ENCODE data around the gene TMOD2.

TMOD2 gene

DNA sequence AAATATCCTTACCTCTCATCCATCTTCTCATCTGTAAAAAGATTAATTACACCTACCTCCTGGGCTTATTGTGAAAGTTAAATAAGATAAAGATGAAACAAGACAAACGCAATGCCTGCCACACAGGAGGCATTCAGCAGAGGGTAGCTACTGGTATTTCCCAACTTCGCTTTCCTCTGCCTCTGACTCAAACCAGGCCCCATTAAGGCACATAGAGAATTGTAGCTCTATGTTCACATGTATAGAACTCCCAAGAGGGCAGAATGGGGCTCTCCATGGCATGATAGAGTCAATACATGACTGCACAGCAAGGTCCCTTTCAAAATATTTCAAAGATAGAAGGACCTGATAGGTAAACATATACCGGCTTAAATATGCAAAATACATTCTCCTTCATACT is 15.3 kb upstream of the TMOD2 start:
- DNase-seq (ENCODE audit: low read depth), result no peak

GRCh38 chr15:51736751-51737521 is 14.5 kb upstream of the TMOD2 start:
- DNase-seq (ENCODE audit: low read depth), result peak; percentile 19

GRCh38 chr15:51737522-51738305 is 13.7 kb upstream of the TMOD2 start, which contains the start of gene LYSMD2:
Gene LYSMD2, minus strand, starts transcription at chr15:51737655. Its CDS starts 33 bp downstream, at chr15:51737622.
- peak; percentile 36 for DNase-seq (ENCODE audit: low read depth)

GRCh38 chr15:51738553-51738952 is 12.8 kb upstream of the TMOD2 start:
- no peak for DNase-seq (ENCODE audit: low read depth)

GRCh38 chr15:51739061-51739712 is 12.2 kb upstream of the TMOD2 start:
- no peak for DNase-seq (ENCODE audit: low read depth)

GRCh38 chr15:51749307-51749706 is 2.1 kb upstream of the TMOD2 start:
- no peak for DNase-seq (ENCODE audit: low read depth)

DNA sequence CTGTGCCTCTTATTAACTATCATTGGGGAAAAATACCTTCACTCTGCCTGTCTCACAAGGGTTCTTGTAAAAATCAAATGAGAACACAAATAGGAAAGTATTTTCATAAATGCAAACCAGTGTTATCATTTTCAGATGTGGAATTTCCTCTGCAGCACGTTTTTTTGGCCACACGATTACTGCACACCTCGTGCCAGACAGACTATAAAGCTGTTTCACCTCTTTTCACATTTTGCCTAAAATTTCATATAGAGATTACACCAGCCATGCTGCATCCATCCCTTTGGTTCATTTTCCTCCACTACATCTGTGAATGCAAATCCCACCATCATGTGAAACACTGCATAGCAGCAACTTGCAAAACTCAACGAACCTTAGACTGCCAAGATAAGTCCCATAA is 1.2 kb upstream of the TMOD2 start:
- no peak for DNase-seq (ENCODE audit: low read depth)

DNA sequence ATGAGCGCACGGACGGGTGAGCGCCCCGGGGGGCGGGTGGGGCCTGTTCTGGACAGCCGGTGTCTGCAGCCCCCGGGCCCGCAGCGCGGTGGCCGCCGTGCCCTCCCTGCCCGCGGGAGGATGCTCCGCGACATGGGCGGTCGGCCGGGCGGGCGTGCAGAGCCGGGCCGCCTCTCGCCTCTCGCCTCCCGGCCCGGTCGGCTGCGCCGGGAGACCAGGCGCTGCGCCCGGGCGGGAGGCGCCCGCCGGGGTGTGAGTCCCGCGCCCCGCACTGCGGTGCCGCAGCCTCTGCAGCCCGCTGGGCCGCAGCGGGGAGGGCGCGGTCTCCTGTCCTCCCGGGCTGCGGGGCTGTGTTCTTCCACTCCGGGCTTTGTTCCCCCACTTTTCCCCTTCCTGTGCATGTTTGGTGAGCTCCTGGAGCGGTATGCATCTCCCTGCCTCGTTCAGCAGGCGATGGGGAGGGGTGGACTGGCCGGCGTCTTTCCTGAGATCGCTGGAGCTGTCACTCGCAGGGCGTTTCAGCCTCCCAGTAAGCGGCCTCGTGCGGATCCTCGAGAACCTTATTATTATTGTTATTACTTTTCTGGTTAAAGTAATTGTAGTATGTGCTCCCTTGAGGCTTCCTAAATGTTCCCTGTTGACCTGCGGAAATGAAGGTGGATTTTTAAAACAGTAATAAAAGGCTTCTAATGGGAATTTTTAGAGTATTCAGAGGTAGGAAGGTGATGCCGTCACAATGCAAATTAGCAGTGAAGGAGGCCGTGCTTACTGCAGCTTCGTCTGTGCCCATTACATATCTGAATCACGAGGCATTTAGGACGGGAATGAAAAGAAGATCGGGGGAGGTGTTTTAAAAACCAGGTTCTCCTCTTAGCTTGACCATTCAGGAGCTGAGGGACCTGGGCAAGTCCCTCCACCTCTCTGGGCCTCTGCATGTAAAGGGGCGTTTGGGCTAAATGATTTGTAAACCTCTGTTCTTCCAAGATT is 593 bp downstream of the TMOD2 start:
- no peak for DNase-seq (ENCODE audit: low read depth)

DNA sequence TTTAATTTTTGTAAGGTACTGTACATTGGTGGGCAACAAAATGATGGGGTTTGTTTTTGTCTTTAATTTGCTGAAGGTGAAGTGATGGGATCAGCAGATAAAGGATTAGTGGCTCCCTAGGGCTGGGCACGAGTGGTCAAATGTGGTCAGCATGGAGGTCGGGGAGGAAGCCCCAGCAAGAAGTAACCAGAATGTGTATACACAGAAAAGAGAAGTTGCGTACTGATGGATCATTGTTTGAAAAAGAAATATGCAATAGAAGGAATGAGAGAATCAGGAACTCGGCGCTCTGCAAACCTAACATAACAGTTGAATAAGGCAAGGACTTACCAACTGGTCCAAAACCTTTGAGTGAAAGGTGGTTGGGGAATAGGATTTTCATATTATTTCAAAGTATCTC is 1.5 kb downstream of the TMOD2 start:
- DNase-seq (ENCODE audit: low read depth), result no peak

DNA sequence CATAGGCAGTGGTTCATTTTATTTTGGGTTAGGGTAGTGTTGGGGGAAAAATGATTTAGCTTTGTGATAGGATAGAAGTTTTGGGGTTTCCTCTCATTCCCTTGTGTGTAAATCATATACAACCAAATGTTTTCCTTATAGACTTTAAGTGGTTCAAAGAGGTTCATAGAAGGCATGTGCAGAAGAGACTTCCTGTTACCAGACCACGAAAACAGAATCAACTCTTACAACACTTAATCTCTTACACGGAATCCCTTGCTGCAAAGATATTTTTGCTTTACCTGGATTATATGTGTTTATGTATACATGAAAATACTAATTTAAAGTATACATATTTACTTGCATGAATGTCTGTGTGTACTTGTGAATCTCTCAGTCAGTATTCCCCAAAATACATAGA is 2.9 kb downstream of the TMOD2 start:
- DNase-seq (ENCODE audit: low read depth), result no peak

DNA sequence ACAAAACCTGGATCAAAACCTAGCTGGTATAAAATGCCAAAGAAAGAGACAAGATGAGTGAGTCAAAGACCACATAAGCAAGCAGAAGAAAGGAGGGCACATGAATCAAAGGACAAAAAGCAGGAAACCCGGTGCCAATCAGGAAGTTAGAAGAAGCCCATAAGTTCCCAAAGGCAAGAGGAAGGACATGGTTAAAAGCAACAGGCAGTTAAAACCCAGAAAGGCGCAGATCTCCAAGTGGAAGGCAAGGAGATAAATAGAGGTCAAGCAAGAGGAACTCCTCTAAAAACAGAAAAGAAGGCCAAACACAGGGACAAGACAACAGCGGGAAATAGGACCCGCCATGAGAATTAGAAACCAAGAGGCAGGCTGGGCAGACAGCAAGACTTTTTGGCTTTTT is 4.4 kb downstream of the TMOD2 start:
- no peak for DNase-seq (ENCODE audit: low read depth)

GRCh38 chr15:51756482-51756881 is 5.1 kb downstream of the TMOD2 start:
- no peak for DNase-seq (ENCODE audit: low read depth)

DNA sequence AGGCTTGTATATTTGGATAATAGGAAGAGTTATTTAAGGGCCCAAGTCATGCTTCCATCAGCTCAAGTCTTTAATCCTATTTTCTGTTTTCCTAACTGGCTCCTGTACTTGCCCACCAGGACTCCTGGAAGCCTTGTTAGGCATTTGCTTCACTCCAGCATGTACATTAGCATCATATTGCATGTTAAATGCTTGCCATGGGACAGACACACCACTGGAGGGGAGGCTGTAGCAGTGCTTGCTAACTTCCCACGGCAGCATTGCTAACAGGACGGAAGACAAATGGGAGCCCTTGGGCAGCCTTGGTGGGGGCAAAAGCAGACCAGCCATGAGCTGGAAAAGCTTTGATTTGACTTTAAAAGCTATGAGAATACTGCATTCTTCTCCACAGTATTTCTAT is 6.1 kb downstream of the TMOD2 start:
- DNase-seq (ENCODE audit: low read depth), result no peak

DNA sequence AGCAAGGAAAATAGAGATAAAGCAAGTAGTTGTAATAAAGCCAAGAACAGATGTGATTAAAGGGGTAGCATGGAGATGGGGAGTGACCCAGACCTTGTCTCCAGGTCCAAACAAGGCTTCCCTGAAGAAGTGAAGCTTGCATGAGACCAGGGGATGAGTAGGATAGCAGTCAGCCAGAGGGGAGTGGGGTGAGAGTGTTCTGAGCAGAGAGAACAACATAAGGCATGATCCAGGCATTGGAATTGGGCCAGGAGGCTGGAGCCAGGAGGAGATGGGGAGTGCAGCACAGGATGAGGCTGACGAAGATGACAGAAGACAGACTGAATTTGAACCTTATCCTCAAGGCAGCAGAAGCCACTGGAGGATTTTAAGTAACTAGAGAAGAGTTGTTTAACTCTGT is 7.2 kb downstream of the TMOD2 start:
- DNase-seq (ENCODE audit: low read depth), result no peak

GRCh38 chr15:51759557-51760070 is 8.2 kb downstream of the TMOD2 start:
- DNase-seq (ENCODE audit: low read depth), result no peak

DNA sequence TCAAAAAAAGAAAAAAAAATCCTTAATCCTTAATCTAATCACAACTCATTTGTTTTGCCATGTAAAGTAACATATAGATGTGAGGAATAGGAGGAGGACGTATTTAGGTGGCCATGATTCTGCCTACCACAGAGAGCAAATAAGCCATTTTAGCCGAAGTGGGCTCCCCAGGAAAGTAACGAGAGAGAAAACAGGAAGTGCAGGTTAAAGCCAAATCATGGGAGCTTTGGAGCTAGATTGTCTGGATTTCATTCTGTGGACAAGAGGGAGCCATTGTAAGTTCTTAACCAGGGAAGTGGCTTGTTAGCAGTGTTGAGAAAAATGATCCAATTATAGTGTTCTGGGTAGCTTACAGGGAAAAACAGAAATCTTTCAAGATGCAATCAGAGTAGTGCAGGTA is 9.4 kb downstream of the TMOD2 start:
- DNase-seq (ENCODE audit: low read depth), result no peak

GRCh38 chr15:51765751-51766150 is 14.4 kb downstream of the TMOD2 start:
- DNase-seq (ENCODE audit: low read depth), result no peak

DNA sequence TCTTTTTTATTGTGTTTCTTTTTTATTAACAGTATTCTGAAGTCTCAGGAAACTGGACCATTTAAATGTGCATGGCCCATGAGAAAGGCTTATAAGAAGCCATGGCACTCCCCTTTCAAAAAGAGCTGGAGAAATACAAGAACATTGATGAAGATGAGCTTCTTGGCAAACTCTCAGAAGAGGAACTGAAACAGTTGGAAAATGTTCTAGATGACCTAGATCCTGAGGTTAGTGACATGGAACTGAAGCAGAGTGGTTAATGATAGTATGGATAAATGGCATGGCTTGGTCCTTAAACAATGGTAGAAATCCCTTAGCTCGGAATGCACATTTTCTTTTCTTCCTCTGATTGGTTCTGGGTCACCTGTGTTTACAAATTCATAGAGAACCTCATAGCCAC is 14.9 kb downstream of the TMOD2 start:
- DNase-seq (ENCODE audit: low read depth), result no peak

DNA sequence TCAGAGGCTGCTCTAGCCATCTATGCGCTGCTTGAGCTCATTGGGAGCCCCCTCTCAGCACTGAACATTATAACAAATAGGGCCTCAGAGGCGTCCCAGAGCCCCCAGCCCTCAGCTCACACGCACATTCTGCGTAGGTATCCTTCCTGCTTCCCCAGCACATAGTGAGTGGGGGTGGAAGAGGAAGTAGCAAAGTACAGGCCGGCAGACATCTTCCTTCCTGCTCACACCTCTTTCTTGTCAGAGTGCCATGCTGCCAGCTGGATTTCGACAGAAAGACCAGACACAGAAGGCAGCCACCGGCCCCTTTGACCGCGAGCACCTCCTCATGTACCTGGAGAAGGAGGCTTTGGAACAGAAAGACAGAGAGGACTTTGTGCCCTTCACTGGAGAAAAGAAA is 16.6 kb downstream of the TMOD2 start:
- DNase-seq (ENCODE audit: low read depth), result no peak

- no peak for DNase-seq (ENCODE audit: low read depth)
Observed at GRCh38 chr15:51770902-51771301, 19.5 kb downstream of the TMOD2 start.

- DNase-seq (ENCODE audit: low read depth), result no peak
Observed at GRCh38 chr15:51771773-51772172, 20.4 kb downstream of the TMOD2 start.

- DNase-seq (ENCODE audit: low read depth), result no peak
Observed at GRCh38 chr15:51774916-51775315, 23.5 kb downstream of the TMOD2 start.

Data from stimulated activated CD8-positive, alpha-beta memory T cell treated with anti-CD3 and anti-CD28 coated beads, Interleukin-15, amount 100 ng/mL, for 24 hours (primary cell).